MM.1S (cell line): ENCODE results near the gene PAK1.
"Not testable (repeated sequence)": the region's sequence is repeated elsewhere in the genome, so short reads cannot be mapped to it uniquely, and the experiment has no call there.

ENCODE experiments used
- DNase-seq: peaks from one replicate; pipeline ENCODE4 v3.0.0-alpha.2; 2015
- H2AFZ ChIP-seq: fragments of 300-600 bp; sonication (generic); 2 replicates; pipeline ENCODE4 v1.6.0; 2016; ENCODE audit warnings: antibody characterized with exemption, low read length
- H3F3A ChIP-seq: fragments of 300-600 bp; sonication (generic); 2 replicates; pipeline ENCODE4 v1.6.1; 2016; ENCODE audit warnings: mild to moderate bottlenecking, antibody characterized with exemption, low read length, moderate library complexity, mixed read lengths; ENCODE audit not compliant: insufficient read depth
- H3K27ac ChIP-seq: fragments of 300-600 bp; sonication (generic); 2 replicates; pipeline ENCODE4 v1.5.1; 2016; ENCODE audit warnings: mild to moderate bottlenecking, low read length
- H3K27me3 ChIP-seq: fragments of 300-600 bp; sonication (generic); replicated peaks from 2 replicates; pipeline ENCODE4 v1.6.0; 2016; ENCODE audit warnings: low read length; ENCODE audit not compliant: insufficient read depth
- H3K36me3 ChIP-seq: fragments of 300-600 bp; sonication (generic); replicated peaks from 2 replicates; pipeline ENCODE4 v1.6.1; 2016; ENCODE audit warnings: mild to moderate bottlenecking, low read length, mixed read lengths; ENCODE audit not compliant: insufficient read depth
- H3K4me1 ChIP-seq: fragments of 300-600 bp; sonication (generic); 2 replicates; pipeline ENCODE4 v1.6.1; 2016; ENCODE audit warnings: low read length, mixed read lengths
- H3K4me2 ChIP-seq: fragments of 300-600 bp; sonication (generic); 2 replicates; pipeline ENCODE4 v1.6.0; 2016; ENCODE audit warnings: low read depth, low read length
- H3K4me3 ChIP-seq: fragments of 300-600 bp; sonication (generic); 2 replicates; pipeline ENCODE4 v1.5.1; 2016; ENCODE audit warnings: low read length, mixed read lengths
- H3K79me2 ChIP-seq: fragments of 300-600 bp; sonication (generic); 2 replicates; pipeline ENCODE4 v1.6.1; 2016; ENCODE audit warnings: mixed run types, low read length, mixed read lengths
- H3K9ac ChIP-seq: fragments of 300-600 bp; sonication (generic); 2 replicates; pipeline ENCODE4 v1.6.1; 2016; ENCODE audit warnings: low read length, mixed read lengths
- H3K9me2 ChIP-seq: fragments of 300-600 bp; sonication (generic); replicated peaks from 2 replicates; pipeline ENCODE4 v1.6.1; 2016; ENCODE audit warnings: mild to moderate bottlenecking, low read length, mixed read lengths; ENCODE audit not compliant: insufficient read depth
- H3K9me3 ChIP-seq: fragments of 300-600 bp; sonication (generic); replicated peaks from 2 replicates; pipeline ENCODE4 v1.6.1; 2016; ENCODE audit warnings: mild to moderate bottlenecking, low read length, mixed read lengths; ENCODE audit not compliant: insufficient read depth
- H4K20me1 ChIP-seq: fragments of 300-600 bp; sonication (generic); 2 replicates; pipeline ENCODE4 v1.6.1; 2016; ENCODE audit warnings: mild to moderate bottlenecking, low read length, moderate library complexity, mixed read lengths; ENCODE audit not compliant: insufficient read depth
- CTCF ChIP-seq: fragments of 300-600 bp; sonication (generic); IDR thresholded peaks from 2 replicates; pipeline ENCODE4 v1.5.1; 2016; ENCODE audit warnings: antibody characterized with exemption, low read length, mixed read lengths
- EZH2 ChIP-seq: fragments of 300-600 bp; sonication (generic); optimal IDR thresholded peaks from 2 replicates; pipeline ENCODE3; 2017; ENCODE audit warnings: low read depth, mild to moderate bottlenecking, antibody characterized with exemption, low read length, mixed read lengths
- EZH2phosphoT487 ChIP-seq: fragments of 300-600 bp; sonication (generic); IDR thresholded peaks from 2 replicates; pipeline ENCODE4 v1.6.1; 2018; ENCODE audit warnings: antibody characterized with exemption, low read length

Gene PAK1

GRCh38 chr11:77301510-77301909 is 172.4 kb downstream of the PAK1 start, which contains the start of gene GDPD4:
GDPD4 (minus strand) TSS chr11:77301686; CDS start chr11:77285137, 16,549 bp downstream.
- H4K20me1 ChIP-seq, result no peaks in the 10 kb centered on the region
- no peaks in the 10 kb centered on the region for H3K36me3 ChIP-seq
- no peaks in the 10 kb centered on the region for H3K9me3 ChIP-seq
- DNase-seq, result no peak
- H3K4me3 ChIP-seq, result no peak within 1 kb of the TSS
- no peaks in the 10 kb centered on the region for H3K4me1 ChIP-seq
- H3K9me2 ChIP-seq, result no peaks in the 10 kb centered on the region
- H3F3A ChIP-seq, result no peaks in the 10 kb centered on the region
- H2AFZ ChIP-seq, result no peak within 1 kb of the TSS
- no peak within 1 kb of the TSS for H3K4me2 ChIP-seq
- no peak within 1 kb of the TSS for H3K9ac ChIP-seq
- no peaks in the 10 kb centered on the region for H3K79me2 ChIP-seq
- no peak within 1 kb of the TSS for H3K27ac ChIP-seq
- TF ChIP-seq CTCF, result no peak
- no peak for TF ChIP-seq EZH2phosphoT487
- TF ChIP-seq EZH2, result no peak
- H3K27me3 ChIP-seq, result no peaks in the 10 kb centered on the region

GRCh38 chr11:77300695-77301094 is 173.2 kb downstream of the PAK1 start:
- no peaks in the 10 kb centered on the region for H3K79me2 ChIP-seq
- H3F3A ChIP-seq, result no peaks in the 10 kb centered on the region
- TF ChIP-seq CTCF (no peak), EZH2phosphoT487 (no peak), EZH2 (no peak)
- no peaks in the 10 kb centered on the region for H4K20me1 ChIP-seq
- no peak overlapping the region for H3K4me2 ChIP-seq
- DNase-seq, result no peak
- H3K4me1 ChIP-seq, result no peaks in the 10 kb centered on the region
- H3K27ac ChIP-seq, result no peak overlapping the region
- H3K27me3 ChIP-seq, result no peaks in the 10 kb centered on the region
- no peak overlapping the region for H3K9ac ChIP-seq
- no peaks in the 10 kb centered on the region for H3K36me3 ChIP-seq
- no peaks in the 10 kb centered on the region for H3K9me2 ChIP-seq
- H3K9me3 ChIP-seq, result no peaks in the 10 kb centered on the region
- H2AFZ ChIP-seq, result no peak overlapping the region
- no peak overlapping the region for H3K4me3 ChIP-seq

GRCh38 chr11:77300028-77300427 is 173.9 kb downstream of the PAK1 start:
- not testable (repeated sequence) for H3K4me3 ChIP-seq, H3K27ac ChIP-seq, H2AFZ ChIP-seq, H3K27me3 ChIP-seq, H3K9ac ChIP-seq, H3F3A ChIP-seq, H3K36me3 ChIP-seq, H3K9me3 ChIP-seq, H3K79me2 ChIP-seq, H4K20me1 ChIP-seq, H3K9me2 ChIP-seq, DNase-seq, H3K4me2 ChIP-seq, H3K4me1 ChIP-seq

GRCh38 chr11:77299528-77299993 is 174.3 kb downstream of the PAK1 start:
- no peak overlapping the region for H3K4me3 ChIP-seq
- no peaks in the 10 kb centered on the region for H3F3A ChIP-seq
- no peaks in the 10 kb centered on the region for H4K20me1 ChIP-seq
- H3K9ac ChIP-seq, result no peak overlapping the region
- H3K27ac ChIP-seq, result no peak overlapping the region
- no peaks in the 10 kb centered on the region for H3K27me3 ChIP-seq
- no peak for DNase-seq
- H3K79me2 ChIP-seq, result no peaks in the 10 kb centered on the region
- TF ChIP-seq EZH2phosphoT487 (no peak), EZH2 (no peak), CTCF (no peak)
- no peaks in the 10 kb centered on the region for H3K4me1 ChIP-seq
- no peaks in the 10 kb centered on the region for H3K9me2 ChIP-seq
- H3K9me3 ChIP-seq, result no peaks in the 10 kb centered on the region
- no peaks in the 10 kb centered on the region for H3K36me3 ChIP-seq
- H3K4me2 ChIP-seq, result no peak overlapping the region
- H2AFZ ChIP-seq, result no peak overlapping the region
